HL-60 (cell line): Measurements from ENCODE around the gene SLC38A9.

Experiments
- DNase-seq, 2 experiments: peaks; one replicate each; pipeline ENCODE4 v3.0.0-alpha.2; 2010 to 2020; ENCODE audit warnings: low read depth in 1 of 2, low spot score in 1 of 2
- H3K27ac ChIP-seq: fragments of 250-450 bp; sonication (Bioruptor Pico); replicated peaks from 2 replicates; pipeline ENCODE4 v1.5.1; 2020; ENCODE audit warnings: mild to moderate bottlenecking, moderate library complexity
- H3K27me3 ChIP-seq: fragments of 250-450 bp; sonication (Bioruptor Pico); 2 replicates; pipeline ENCODE4 v1.5.1; 2021; ENCODE audit warnings: mild to moderate bottlenecking, moderate library complexity; ENCODE audit not compliant: insufficient read depth, poor library complexity, severe bottlenecking
- H3K4me3 ChIP-seq: replicated peaks from 2 replicates; pipeline ENCODE4 v1.5.1; 2011; ENCODE audit warnings: mild to moderate bottlenecking, control low read depth, low read length; ENCODE audit not compliant: insufficient read depth
- CTCF ChIP-seq: IDR thresholded peaks from one replicate; pipeline ENCODE4 v1.5.1; 2011; ENCODE audit warnings: low read length, control low read depth, inconsistent platforms; ENCODE audit not compliant: insufficient read depth
- GABPA ChIP-seq: IDR thresholded peaks from 2 replicates; pipeline ENCODE4 v1.6.1; 2012; ENCODE audit warnings: low read depth
- POLR2AphosphoS5 ChIP-seq: IDR thresholded peaks from 2 replicates; pipeline ENCODE4 v1.6.1; 2012; ENCODE audit warnings: low read depth
- REST ChIP-seq: IDR thresholded peaks from 2 replicates; pipeline ENCODE4 v1.6.1; 2012; ENCODE audit warnings: low read depth; ENCODE audit not compliant: insufficient replicate concordance
- SPI1 ChIP-seq: IDR thresholded peaks from 2 replicates; pipeline ENCODE4 v1.6.1; 2012; ENCODE audit warnings: low read depth, mild to moderate bottlenecking, borderline replicate concordance

SLC38A9 gene

GRCh38 chr5:55603922-55604321, 108.2 kb downstream of the SLC38A9 start:
- no peak for DNase-seq
- Histone ChIP-seq H3K27ac (no peak overlapping the region), H3K27me3 (no peaks in the 10 kb centered on the region), H3K4me3 (no peak overlapping the region)
- TF ChIP-seq GABPA (no peak), POLR2AphosphoS5 (no peak), CTCF (no peak), REST (no peak), SPI1 (no peak)

GRCh38 chr5:55601628-55602027, 110.5 kb downstream of the SLC38A9 start:
- 0 out of 2 replicates have a peak overlapping the region, but pooled peaks have one; percentile 60 for H3K27ac ChIP-seq
- DNase-seq: no peak
- H3K4me3 ChIP-seq: no peak overlapping the region
- TF ChIP-seq GABPA: no peak
- H3K27me3 ChIP-seq: no peaks in the 10 kb centered on the region

GRCh38 chr5:55601204-55601618, 110.9 kb downstream of the SLC38A9 start:
- H3K27ac ChIP-seq: peak overlapping the region; percentile 60
- DNase-seq: no peak
- H3K27me3 ChIP-seq: no peaks in the 10 kb centered on the region
- H3K4me3 ChIP-seq: no peak overlapping the region
- TF ChIP-seq CTCF (no peak), GABPA (no peak), SPI1 (no peak), REST (no peak), POLR2AphosphoS5 (no peak)

GRCh38 chr5:55600497-55601203, 111.5 kb downstream of the SLC38A9 start:
- peak overlapping the region; percentile 60 for H3K27ac ChIP-seq
- TF ChIP-seq SPI1: peak; percentile 67
- TF ChIP-seq REST: no peak
- no peak for DNase-seq
- H3K27me3 ChIP-seq: no peaks in the 10 kb centered on the region
- H3K4me3 ChIP-seq: no peak overlapping the region
